T-cell (primary cell): ENCODE data around the gene GOLGA8M. TPM values are rescaled to one million over a fixed set of nuclear protein-coding genes. Genes with fewer than 3 reads are reported as not detected.
"Not testable (repeated sequence)": the region's sequence is repeated elsewhere in the genome, so short reads cannot be mapped to it uniquely, and the experiment has no call there.

ENCODE experiments used
- ATAC-seq, 4 experiments: fragments of 200-7000 bp in 3 of 4; fragments of 150-1000 bp in 1 of 4; cut with Tn5 transposase; replicated peaks in 1 of 4; 1 replicate in 3 of 4; 2 replicates in 1 of 4; pipeline ENCODE4 v1.10.0; 2021; ENCODE audit warnings: moderate library complexity in 3 of 4, mild to moderate bottlenecking in 2 of 4, moderate number of reproducible peaks in 1 of 4
- CTCF ChIA-PET, 2 donors: fragments of 300-600 bp; sonication (Branson Sonifier 250); formaldehyde crosslinking; loops; one replicate each; lab custom pipeline; 2022; ENCODE audit warnings: antibody characterized with exemption in 2 of 2; lab: Charles Lee
- POLR2A ChIA-PET, 2 donors: fragments of 300-600 bp; sonication (Branson Sonifier 250); formaldehyde crosslinking; loops; one replicate each; lab custom pipeline; 2022; ENCODE audit warnings: antibody characterized with exemption in 2 of 2; lab: Charles Lee
- DNase-seq, 35 experiments: peaks; one replicate each; pipeline versions ENCODE4 v3.0.0 to v3.0.0-alpha.2; 2013 to 2023
- H3K27ac ChIP-seq: one replicate; pipeline ENCODE4 v1.5.1; 2013; ENCODE audit warnings: low read length
- H3K27me3 ChIP-seq, 2 experiments: replicated peaks in 1 of 2; 1 replicate in 1 of 2; 2 replicates in 1 of 2; pipeline versions ENCODE4 v1.6.1 to v1.7.0; 2013; ENCODE audit warnings: low read length in 1 of 2, mixed read lengths in 1 of 2; ENCODE audit not compliant: control insufficient read depth in 2 of 2, insufficient read depth in 2 of 2; ENCODE audit errors: extremely low read depth in 1 of 2
- H3K36me3 ChIP-seq, 2 donors: 1 replicate in 1 of 2; 2 replicates in 1 of 2; pipeline versions ENCODE4 v1.6.1 to v1.7.0; 2013; ENCODE audit warnings: low read length in 1 of 2; ENCODE audit not compliant: control insufficient read depth in 2 of 2, insufficient read depth in 1 of 2; ENCODE audit errors: extremely low read depth in 1 of 2
- H3K4me1 ChIP-seq, 2 experiments: 1 replicate in 1 of 2; 2 replicates in 1 of 2; pipeline versions ENCODE4 v1.6.1 to v1.7.0; 2013; ENCODE audit warnings: low read length in 2 of 2, mixed read lengths in 1 of 2; ENCODE audit not compliant: insufficient read depth in 2 of 2, control insufficient read depth in 1 of 2; ENCODE audit errors: extremely low read depth in 1 of 2
- H3K4me3 ChIP-seq, 2 donors: 1 replicate in 1 of 2; 2 replicates in 1 of 2; pipeline versions ENCODE4 v1.5.1 to v1.7.0; 2013; ENCODE audit warnings: mild to moderate bottlenecking in 2 of 2, low read length in 1 of 2, moderate library complexity in 1 of 2; ENCODE audit not compliant: control insufficient read depth in 1 of 2; ENCODE audit errors: extremely low read depth in 1 of 2
- H3K9me3 ChIP-seq: 2 replicates; pipeline ENCODE4 v1.7.0; 2013
- H3K27ac Mint-ChIP-seq, 2 donors: one replicate each; pipeline ENCODE4 v1.8.0; 2020 to 2021; ENCODE audit warnings: mild to moderate bottlenecking in 2 of 2, mixed read lengths in 2 of 2
- H3K27me3 Mint-ChIP-seq, 2 donors: one replicate each; pipeline ENCODE4 v1.8.0; 2021 to 2022; ENCODE audit warnings: mixed read lengths in 2 of 2
- H3K36me3 Mint-ChIP-seq: one replicate; pipeline ENCODE4 v1.8.0; 2021; ENCODE audit warnings: mixed read lengths
- H3K4me1 Mint-ChIP-seq, 3 donors: one replicate each; pipeline ENCODE4 v1.8.0; 2020 to 2022; ENCODE audit warnings: mixed read lengths in 3 of 3, mild to moderate bottlenecking in 1 of 3
- H3K4me3 Mint-ChIP-seq, 3 donors: one replicate each; pipeline ENCODE4 v1.8.0; 2020 to 2022; ENCODE audit warnings: mild to moderate bottlenecking in 3 of 3, mixed read lengths in 3 of 3, moderate library complexity in 3 of 3
- H3K9me3 Mint-ChIP-seq, 3 donors: one replicate each; pipeline ENCODE4 v1.8.0; 2020 to 2022; ENCODE audit warnings: mixed read lengths in 3 of 3
- WGBS: methylation state at CpG from one replicate; pipeline ENCODE4 v1.1.5; 2013; ENCODE audit warnings: missing lambda C conversion rate; ENCODE audit not compliant: insufficient coverage; 5-methylcytosine and 5-hydroxymethylcytosine counted together
- total RNA-seq, 35 experiments: library from RNA in 6 of 35; stranded (reverse) in 6 of 35; fragments of 120-200 nt in 1 of 35; gene quantifications; one replicate each; pipeline versions ENCODE4 v1.2.1 to v1.2.4 and lab custom pipeline; 2013 to 2026

Gene GOLGA8M
- total RNA-seq, 5 donors from 2014 or later (not counting 1 experiment from before 2014, with no cell fraction given): 1.6 to 4.6 (median 2.2) TPM

DNA sequence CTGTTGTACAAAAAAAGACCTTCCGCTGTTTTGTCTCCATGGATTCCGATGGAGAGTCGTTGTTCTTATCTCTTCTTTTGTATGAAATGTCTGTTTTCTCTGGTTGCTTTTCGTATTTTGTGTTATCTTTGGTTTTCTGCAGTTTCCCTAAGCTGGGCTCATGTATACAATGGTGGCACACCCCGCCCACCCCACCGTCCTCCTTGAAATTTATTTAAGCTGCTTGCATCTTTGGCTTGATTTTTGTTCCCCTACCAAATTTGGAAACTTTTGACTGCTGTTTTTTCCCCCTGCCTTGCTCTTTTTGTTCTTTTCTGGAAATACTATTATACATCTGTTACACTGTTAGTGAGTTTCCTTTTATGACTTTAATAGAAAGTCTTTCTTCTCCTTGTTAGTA is 47.6 kb downstream of the GOLGA8M start:
- POLR2A ChIA-PET, H3K36me3 ChIP-seq, ATAC-seq, H3K27me3 Mint-ChIP-seq, H3K4me1 Mint-ChIP-seq, DNase-seq, H3K27ac Mint-ChIP-seq, CTCF ChIA-PET, H3K4me3 Mint-ChIP-seq, H3K9me3 Mint-ChIP-seq, H3K27ac ChIP-seq, H3K27me3 ChIP-seq, H3K36me3 Mint-ChIP-seq, H3K4me1 ChIP-seq, H3K4me3 ChIP-seq, H3K9me3 ChIP-seq: not testable (repeated sequence)
- WGBS: no CpG with 5 or more reads among the region's 6 CpGs

DNA sequence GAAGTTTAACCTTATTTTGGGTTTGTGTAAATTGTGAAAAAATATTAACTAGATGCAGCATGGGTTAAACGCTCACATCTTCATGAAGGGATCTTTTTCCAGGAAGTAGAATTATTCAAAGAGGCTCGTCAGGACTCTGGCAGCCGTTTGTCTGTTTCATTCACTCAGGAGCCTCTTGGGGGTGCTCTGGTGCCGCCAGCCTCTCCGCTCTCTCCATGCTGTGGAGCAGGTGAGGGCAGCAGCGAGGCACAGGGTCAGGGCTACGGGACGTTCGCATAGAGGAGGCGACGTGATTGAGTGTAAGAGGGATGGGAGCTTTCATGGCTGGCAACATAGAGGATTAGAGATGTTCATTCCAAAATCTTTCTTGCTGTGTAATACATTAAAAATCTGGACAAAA is 48.5 kb downstream of the GOLGA8M start:
- H3K36me3 ChIP-seq, POLR2A ChIA-PET, H3K4me3 Mint-ChIP-seq, H3K9me3 Mint-ChIP-seq, H3K4me3 ChIP-seq, DNase-seq, H3K27ac ChIP-seq, CTCF ChIA-PET, H3K27ac Mint-ChIP-seq, H3K27me3 ChIP-seq, H3K36me3 Mint-ChIP-seq, H3K4me1 ChIP-seq, H3K27me3 Mint-ChIP-seq, H3K4me1 Mint-ChIP-seq, H3K9me3 ChIP-seq: not testable (repeated sequence)
- no CpG with 5 or more reads among the region's 11 CpGs for WGBS
- ATAC-seq: peak in 3 of 4 experiments; percentile 35 to 64 (median 59)

DNA sequence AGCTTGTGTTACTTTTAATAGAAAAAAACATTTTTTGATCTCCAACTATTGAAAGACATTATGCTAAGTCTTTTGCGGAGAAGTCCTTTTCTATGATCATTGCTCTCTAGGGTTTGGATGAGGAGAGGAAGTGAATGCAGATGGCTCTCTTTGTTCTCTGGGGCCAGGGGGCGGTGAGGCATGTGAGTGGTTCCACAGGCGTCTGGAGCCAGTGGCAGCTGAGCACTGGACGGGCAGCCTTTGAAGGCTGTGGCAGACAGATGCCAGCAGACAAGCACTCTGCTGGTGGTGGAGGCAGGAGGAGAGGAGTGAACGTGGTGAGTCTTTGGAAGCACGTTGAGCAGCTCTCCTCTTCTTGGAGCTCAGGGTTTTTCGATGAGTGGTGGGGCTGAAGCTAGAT is 51.5 kb downstream of the GOLGA8M start:
- CTCF ChIA-PET, H3K4me1 ChIP-seq, H3K27ac Mint-ChIP-seq, H3K4me1 Mint-ChIP-seq, H3K9me3 ChIP-seq, H3K4me3 ChIP-seq, ATAC-seq, H3K4me3 Mint-ChIP-seq, H3K9me3 Mint-ChIP-seq, POLR2A ChIA-PET, H3K36me3 ChIP-seq, H3K36me3 Mint-ChIP-seq, H3K27ac ChIP-seq, DNase-seq, H3K27me3 Mint-ChIP-seq, H3K27me3 ChIP-seq: not testable (repeated sequence)
- WGBS: no CpG with 5 or more reads among the region's 7 CpGs

DNA sequence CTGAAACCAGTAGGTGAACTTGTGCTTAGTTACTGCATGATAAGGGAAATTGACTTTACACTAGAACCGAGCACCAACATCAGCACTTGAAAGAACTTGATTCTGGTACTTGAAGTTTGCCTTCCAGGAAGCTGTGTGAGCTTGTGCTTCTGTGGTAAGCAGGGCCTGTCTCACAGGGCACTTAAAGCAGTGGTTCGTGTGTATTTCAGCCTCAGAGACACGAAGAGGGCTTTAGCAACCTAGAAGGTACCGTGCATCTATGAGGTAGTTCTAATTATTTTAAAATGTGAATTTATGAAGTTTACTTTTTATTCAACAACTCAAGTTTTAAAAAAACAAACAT is 56.2 kb downstream of the GOLGA8M start:
- H3K4me1 Mint-ChIP-seq, H3K4me1 ChIP-seq, POLR2A ChIA-PET, H3K4me3 ChIP-seq, ATAC-seq, DNase-seq, H3K27me3 Mint-ChIP-seq, H3K4me3 Mint-ChIP-seq, H3K9me3 Mint-ChIP-seq, H3K27ac ChIP-seq, CTCF ChIA-PET, H3K36me3 Mint-ChIP-seq, H3K36me3 ChIP-seq, H3K9me3 ChIP-seq, H3K27ac Mint-ChIP-seq, H3K27me3 ChIP-seq: not testable (repeated sequence)
- no CpG with 5 or more reads among the region's 4 CpGs for WGBS

DNA sequence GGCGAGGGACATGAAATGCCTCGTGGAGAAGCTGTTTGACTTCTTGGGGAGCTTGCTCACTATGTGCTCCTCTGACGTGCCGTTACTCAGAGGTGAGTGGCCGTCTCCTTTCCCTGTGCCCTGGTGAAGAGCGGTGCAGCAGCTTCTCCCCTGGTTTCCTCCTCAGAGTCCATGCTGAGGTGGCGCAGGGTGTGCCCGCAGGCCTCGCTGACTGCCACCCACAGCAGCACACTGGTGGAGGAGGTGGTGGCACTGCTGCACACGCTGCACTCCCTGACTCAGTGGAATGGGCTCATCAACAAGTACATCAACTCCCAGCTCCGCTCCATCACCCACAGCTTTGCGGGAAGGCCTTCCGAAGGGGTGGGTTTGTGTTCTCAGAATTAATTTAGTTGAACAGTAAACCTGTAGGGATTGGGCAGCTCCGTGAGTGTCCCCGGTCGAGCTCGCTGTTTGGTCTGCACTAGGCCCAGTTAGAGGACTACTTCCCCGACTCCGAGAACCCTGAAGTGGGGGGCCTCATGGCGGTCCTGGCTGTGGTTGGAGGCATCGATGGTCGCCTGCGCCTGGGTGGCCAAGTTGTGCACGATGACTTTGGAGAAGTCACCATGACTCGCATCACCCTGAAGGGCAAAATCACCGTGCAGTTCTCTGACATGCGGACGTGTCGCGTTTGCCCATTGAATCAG is 56.7 kb downstream of the GOLGA8M start:
- H3K9me3 Mint-ChIP-seq, DNase-seq, H3K4me1 ChIP-seq, ATAC-seq, H3K4me1 Mint-ChIP-seq, H3K4me3 Mint-ChIP-seq, H3K36me3 ChIP-seq, H3K4me3 ChIP-seq, POLR2A ChIA-PET, H3K27ac Mint-ChIP-seq, H3K27me3 ChIP-seq, H3K9me3 ChIP-seq, CTCF ChIA-PET, H3K27ac ChIP-seq, H3K27me3 Mint-ChIP-seq, H3K36me3 Mint-ChIP-seq: not testable (repeated sequence)
- WGBS: 90% methylated on average over 6 of the region's 30 CpGs

DNA sequence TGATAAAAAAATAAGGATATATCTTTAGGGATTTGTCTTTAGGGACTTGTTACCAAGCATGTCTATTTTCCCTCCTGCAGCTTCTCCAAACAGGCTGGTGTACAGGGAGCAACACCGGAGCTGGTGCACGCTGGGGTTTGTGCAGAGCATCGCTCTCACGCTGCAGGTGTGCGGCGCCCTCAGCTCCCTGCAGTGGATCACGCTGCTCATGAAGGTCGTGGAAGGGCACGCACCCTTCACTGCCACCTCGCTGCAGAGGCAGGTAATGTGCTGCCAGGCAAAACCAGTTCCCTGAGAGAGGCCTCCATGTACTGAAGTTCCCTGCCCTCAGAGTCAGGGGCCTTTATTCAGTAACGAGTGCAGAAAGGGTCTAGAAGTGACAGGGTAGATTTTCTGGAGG is 58.0 kb downstream of the GOLGA8M start:
- ATAC-seq, DNase-seq, H3K4me1 Mint-ChIP-seq, H3K27ac Mint-ChIP-seq, H3K36me3 Mint-ChIP-seq, H3K27me3 ChIP-seq, POLR2A ChIA-PET, H3K9me3 Mint-ChIP-seq, H3K4me3 Mint-ChIP-seq, H3K9me3 ChIP-seq, H3K4me3 ChIP-seq, H3K36me3 ChIP-seq, H3K27me3 Mint-ChIP-seq, H3K27ac ChIP-seq, CTCF ChIA-PET, H3K4me1 ChIP-seq: not testable (repeated sequence)
- no CpG with 5 or more reads among the region's 11 CpGs for WGBS

DNA sequence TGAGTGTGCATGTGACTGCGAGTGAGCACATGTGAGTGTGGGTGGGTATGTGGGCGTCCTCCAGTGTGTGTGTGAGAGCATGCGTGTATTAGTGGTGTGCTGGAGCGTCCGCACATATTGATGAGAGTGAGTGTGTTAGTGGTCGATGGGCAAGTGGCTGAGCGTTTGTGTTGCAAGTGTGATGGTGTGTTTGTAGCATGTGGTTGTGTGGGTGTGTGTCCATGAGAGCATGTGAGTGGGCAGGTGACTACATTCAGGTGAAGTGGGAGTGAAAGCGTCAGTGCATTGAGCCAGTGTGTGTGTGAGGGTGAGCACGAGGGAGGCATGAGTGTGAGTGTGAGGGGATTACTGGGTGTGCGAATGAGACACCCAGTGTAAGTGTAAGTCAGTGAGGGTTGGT is 59.7 kb downstream of the GOLGA8M start:
- H3K36me3 Mint-ChIP-seq, H3K4me1 Mint-ChIP-seq, H3K9me3 ChIP-seq, POLR2A ChIA-PET, H3K27ac Mint-ChIP-seq, H3K4me3 ChIP-seq, CTCF ChIA-PET, ATAC-seq, H3K27ac ChIP-seq, H3K27me3 Mint-ChIP-seq, H3K36me3 ChIP-seq, H3K27me3 ChIP-seq, H3K4me1 ChIP-seq, H3K4me3 Mint-ChIP-seq, DNase-seq, H3K9me3 Mint-ChIP-seq: not testable (repeated sequence)
- 90% methylated on average over 2 of the region's 10 CpGs for WGBS
